ENCODE measurements around the gene ZNF69.

Gene ZNF69

DNA sequence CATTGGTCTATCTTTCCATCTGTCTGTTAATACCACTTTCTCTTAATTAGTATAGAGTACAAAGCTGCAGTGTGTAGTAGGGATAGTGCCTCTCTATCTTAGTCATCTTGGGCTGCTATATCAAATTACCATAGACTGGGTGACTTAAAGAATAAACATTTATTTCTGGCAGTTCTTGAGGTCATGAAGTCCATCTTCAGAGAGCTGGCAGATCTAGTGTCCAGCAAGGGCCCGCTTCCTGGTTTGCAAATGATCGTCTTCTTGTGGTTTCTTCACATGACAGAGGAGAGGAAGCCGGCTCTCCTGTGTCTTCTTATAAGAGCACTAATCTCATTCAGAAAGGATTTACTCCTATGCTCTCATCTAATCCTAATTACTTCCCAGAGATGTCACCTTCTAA, 43.5 kb downstream of the ZNF69 start:
- TF ChIP-seq SIN3A (IDR thresholded peaks at IDR 0.05; ENCODE audit: borderline replicate concordance, insufficient read depth, low read length), result no peak

DNA sequence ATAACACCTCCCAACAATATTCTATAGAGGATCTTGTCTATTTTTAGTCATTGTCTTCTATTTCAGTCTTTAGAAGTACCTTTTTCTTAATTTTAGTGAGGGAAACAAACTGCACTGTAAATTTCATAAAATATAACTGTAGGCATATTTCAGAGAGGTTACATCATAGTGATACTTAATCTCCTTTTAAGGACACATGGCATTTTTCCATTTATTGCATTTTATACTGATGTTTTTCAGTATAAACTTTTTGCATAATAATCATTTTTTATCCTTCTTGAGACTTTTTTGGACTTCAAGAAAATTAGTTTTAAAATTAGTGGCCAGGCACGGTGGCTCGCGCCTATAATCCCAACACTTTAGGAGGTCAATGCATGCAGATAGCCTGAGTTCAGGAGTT, 43.9 kb downstream of the ZNF69 start:
- TF ChIP-seq, protein P1, sequence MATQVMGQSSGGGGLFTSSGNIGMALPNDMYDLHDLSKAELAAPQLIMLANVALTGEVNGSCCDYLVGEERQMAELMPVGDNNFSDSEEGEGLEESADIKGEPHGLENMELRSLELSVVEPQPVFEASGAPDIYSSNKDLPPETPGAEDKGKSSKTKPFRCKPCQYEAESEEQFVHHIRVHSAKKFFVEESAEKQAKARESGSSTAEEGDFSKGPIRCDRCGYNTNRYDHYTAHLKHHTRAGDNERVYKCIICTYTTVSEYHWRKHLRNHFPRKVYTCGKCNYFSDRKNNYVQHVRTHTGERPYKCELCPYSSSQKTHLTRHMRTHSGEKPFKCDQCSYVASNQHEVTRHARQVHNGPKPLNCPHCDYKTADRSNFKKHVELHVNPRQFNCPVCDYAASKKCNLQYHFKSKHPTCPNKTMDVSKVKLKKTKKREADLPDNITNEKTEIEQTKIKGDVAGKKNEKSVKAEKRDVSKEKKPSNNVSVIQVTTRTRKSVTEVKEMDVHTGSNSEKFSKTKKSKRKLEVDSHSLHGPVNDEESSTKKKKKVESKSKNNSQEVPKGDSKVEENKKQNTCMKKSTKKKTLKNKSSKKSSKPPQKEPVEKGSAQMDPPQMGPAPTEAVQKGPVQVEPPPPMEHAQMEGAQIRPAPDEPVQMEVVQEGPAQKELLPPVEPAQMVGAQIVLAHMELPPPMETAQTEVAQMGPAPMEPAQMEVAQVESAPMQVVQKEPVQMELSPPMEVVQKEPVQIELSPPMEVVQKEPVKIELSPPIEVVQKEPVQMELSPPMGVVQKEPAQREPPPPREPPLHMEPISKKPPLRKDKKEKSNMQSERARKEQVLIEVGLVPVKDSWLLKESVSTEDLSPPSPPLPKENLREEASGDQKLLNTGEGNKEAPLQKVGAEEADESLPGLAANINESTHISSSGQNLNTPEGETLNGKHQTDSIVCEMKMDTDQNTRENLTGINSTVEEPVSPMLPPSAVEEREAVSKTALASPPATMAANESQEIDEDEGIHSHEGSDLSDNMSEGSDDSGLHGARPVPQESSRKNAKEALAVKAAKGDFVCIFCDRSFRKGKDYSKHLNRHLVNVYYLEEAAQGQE (IDR thresholded peaks at IDR 0.05; ENCODE audit: insufficient read depth in 1 of 2, low read depth in 2 of 2, low read length in 2 of 2), result no peak

DNA sequence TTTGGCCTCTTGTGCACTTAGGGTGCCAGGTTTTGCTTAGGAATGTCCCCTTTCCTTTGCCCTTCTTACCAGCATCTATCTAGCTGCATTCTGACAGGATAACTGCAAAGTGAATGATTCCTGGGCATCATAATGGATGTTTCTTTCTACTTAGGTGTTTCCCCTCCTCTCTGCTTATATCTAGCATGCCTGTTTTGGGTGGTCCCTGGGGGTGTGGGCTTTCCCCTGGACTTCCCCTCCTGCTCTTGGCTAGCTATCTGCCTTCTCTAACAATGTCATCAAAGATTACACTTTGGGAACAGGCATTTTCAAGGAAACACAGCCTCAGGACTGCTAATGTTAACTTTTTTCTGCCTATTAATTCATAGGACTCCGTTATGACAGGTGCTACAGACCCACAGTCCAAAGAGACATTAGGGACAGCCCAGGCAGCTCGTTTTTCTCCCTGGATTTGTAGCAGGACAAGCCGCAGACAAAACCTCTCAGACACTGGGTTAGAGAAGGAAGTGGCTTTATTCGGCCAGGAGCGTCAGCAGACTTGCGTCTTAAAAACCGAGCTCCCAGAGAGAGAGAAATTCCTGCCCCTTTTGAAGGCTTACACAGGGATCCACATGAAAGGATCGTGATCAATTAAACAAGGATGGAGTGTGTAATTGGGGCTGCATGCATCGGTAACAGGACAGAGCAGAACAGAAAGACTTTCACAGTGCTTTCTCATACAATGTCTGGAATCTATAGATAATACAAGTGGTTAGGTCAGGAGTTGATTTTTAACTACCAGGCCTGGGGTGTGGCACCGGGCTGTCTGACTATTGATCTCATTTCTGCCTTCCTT, 54.6 kb downstream of the ZNF69 start:
- TF ChIP-seq TAF1 (IDR thresholded peaks at IDR 0.05; ENCODE audit: borderline replicate concordance, insufficient read depth, low read length) (no peak), SIN3A (IDR thresholded peaks at IDR 0.05; ENCODE audit: borderline replicate concordance, insufficient read depth, low read length) (no peak), FOXP2 (optimal IDR thresholded peaks at IDR 0.05; ENCODE audit: borderline replicate concordance, extremely low read depth, extremely low read length, insufficient read depth) (no peak), POLR2AphosphoS5 (IDR thresholded peaks at IDR 0.05; ENCODE audit: low read depth, low read length) (no peak)
- TF ChIP-seq, protein P1 (IDR thresholded peaks at IDR 0.05; ENCODE audit: insufficient read depth in 1 of 2, low read depth in 2 of 2, low read length in 2 of 2), result no peak

DNA sequence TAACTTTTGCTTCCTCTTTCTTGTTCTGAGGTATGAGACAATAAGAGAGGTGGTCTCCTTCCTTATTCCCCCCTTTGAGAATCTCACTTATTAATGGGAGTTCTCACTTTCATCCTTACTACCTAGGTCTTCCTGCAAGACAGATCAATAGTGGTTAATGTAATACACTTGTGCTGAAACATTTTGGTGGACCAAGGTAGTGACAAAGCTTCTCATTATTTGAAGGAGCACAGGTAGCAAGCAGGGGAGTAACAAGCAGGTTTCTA, 55.2 kb downstream of the ZNF69 start:
- TF ChIP-seq TAF1 (IDR thresholded peaks at IDR 0.05; ENCODE audit: borderline replicate concordance, insufficient read depth, low read length), result no peak
- TF ChIP-seq SIN3A (IDR thresholded peaks at IDR 0.05; ENCODE audit: borderline replicate concordance, insufficient read depth, low read length), result no peak
- TF ChIP-seq, protein P1 (IDR thresholded peaks at IDR 0.05; ENCODE audit: insufficient read depth in 1 of 2, low read depth in 2 of 2, low read length in 2 of 2), result no peak
- TF ChIP-seq POLR2AphosphoS5 (IDR thresholded peaks at IDR 0.05; ENCODE audit: low read depth, low read length), result no peak

DNA sequence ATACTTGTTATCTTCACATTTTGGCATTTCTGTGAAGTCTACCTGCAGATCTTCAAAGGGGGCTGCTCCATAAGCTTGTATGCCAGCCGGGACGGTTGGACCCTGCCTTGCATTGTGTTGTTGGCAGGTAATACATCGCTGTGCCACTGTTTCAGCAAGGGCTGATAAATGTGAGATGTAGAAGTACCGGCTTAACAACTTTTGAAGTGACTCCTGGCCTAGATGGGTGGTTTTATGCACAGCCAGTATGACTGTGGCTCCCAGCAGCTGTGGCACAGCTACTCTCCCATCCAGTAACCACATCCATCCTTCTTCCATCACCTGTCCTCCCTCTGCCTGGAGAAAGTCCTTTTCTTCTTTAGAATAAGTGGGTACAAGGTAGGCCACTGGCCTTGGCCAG, 57.1 kb downstream of the ZNF69 start:
- TF ChIP-seq SIN3A (IDR thresholded peaks at IDR 0.05; ENCODE audit: borderline replicate concordance, insufficient read depth, low read length) (no peak), TAF1 (IDR thresholded peaks at IDR 0.05; ENCODE audit: borderline replicate concordance, insufficient read depth, low read length) (no peak), FOXP2 (optimal IDR thresholded peaks at IDR 0.05; ENCODE audit: borderline replicate concordance, extremely low read depth, extremely low read length, insufficient read depth) (no peak)
- TF ChIP-seq, protein P1 (IDR thresholded peaks at IDR 0.05; ENCODE audit: insufficient read depth in 1 of 2, low read depth in 2 of 2, low read length in 2 of 2), result no peak
